HG02885 (cell line): Measurements from ENCODE around the gene FGFBP2.
"Not testable (repeated sequence)": the region's sequence is repeated elsewhere in the genome, so short reads cannot be mapped to it uniquely, and the experiment has no call there.

Source experiments
- ATAC-seq: cut with Tn5 transposase; IDR thresholded peaks from one replicate; pipeline ENCODE4 v1.9.1; 2021; ENCODE audit warnings: mild to moderate bottlenecking; ENCODE audit not compliant: unreplicated experiment, poor library complexity

Gene FGFBP2

GRCh38 chr4:15935504-15936402 lies 27.2 kb downstream of the FGFBP2 start:
- no peak for ATAC-seq

DNA sequence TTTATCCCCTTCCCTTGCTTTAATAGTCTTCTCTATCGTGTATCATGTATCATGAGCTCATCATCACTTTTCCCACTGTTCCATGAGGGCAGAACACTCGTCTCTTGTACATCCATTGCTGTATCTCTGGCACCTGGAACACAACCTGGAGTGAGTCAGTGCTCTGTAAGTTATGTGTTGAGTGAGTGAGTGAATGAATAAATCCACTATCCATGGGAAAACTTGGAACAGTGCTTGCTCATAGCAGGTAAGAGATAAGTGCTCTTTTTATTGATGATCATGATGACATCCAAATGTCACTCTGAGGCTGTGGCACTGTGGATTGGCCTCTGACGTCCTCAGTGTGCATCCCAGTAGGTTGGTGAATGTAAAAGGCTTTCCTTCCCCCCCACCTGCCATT lies 28.7 kb downstream of the FGFBP2 start:
- no peak for ATAC-seq

GRCh38 chr4:15931451-15932210 lies 31.3 kb downstream of the FGFBP2 start:
- no peak for ATAC-seq

DNA sequence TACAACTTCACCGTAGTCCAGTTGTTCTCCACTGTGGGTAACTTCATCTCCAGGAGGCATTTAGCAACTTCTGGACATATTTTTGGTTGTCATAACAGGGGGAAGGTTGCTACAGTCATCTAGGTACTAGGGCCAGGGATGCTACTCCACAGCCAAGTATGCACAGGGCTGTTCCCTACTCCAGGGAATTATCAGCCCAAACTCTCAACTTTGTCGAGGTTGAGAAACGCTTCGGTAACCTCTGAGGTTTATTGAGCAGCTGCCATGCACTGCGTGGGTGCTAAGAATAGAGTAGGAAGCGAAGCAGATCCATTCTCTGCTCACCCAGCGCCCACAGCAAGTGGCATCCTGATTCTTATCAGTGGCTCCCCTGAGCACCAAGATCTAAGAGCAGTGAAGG lies 32.7 kb downstream of the FGFBP2 start:
- ATAC-seq = no peak

DNA sequence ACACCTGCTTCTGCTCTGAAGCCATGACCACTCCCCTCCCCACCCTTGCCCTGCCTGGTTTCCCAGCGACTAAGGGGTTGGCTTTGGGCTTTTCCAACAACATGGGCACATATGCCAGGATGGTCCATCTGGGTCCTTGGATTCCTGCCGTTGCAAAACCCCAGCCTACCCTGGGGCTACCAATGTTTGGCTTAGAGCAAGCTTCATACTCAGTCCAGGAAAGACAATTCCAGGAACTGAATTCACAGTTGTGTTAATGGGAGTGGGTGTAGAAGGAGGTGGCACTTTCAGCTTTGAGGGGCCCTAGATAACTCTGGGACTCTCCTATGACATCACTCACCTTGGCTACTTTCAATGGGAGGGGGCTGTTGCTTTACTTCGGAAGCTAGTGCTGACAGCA lies 33.4 kb downstream of the FGFBP2 start:
- ATAC-seq = no peak

DNA sequence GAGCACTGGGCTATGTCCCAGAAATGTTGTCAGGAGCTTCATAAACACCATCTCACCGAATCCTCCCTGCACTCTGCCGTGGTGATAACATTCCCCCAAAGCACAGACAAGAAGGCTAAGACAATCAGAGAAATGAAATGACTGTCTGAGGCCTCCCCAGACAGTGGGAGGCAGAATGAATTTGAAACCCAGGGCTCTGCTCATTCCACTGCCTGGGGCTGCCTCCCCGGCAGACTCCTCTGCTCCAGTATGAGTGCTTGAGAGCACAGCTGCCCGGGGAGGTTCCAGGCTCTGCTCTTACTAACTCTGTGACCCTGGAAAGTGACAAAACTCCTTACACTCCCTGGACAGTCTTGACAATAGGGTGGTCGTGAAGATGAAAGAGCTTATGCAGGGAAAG lies 34.1 kb downstream of the FGFBP2 start:
- no peak for ATAC-seq

- ATAC-seq = no peak
These were observed 36.5 kb downstream of the FGFBP2 start for GRCh38 chr4:15926486-15926885.

DNA sequence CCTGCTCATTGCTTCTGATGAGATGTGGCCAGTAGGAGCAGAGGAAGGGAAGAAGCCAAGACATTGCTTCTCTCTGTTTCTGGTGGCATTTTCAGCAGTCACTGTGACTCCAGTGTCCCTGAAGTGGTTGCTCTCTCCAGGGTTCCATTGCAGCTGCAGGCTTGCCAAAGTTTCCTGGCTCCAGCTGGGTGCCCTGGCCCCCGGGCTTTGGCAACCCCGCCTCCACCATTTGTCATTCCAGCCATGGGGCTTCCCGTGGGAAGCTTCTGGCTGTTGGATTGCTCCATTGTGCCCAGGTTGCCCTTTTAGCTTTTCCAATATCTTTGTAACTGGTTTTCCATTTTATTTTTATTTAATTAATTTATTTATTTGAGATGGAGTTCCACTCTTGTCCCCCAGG lies 37.1 kb downstream of the FGFBP2 start:
- ATAC-seq = no peak

DNA sequence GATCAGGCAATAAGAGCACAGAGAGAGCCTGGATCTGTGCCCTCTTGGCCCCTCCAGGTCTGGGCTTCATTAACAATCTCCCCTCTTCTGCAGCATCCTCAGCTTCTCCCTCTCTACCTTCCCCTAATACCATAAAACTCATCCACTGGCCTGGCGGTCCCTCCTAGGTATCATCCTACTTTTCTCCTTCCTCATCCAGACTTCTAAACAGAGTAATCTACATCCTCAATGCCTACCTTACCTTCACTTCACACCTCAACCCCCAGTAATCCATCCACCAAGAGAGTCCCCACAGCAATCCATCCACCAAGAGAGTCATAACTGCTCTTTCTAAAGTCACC lies 41.4 kb downstream of the FGFBP2 start:
- ATAC-seq = no peak

- ATAC-seq = no peak
These were observed 42.0 kb downstream of the FGFBP2 start for GRCh38 chr4:15920723-15921591.

- ATAC-seq = no peak
These were observed 44.4 kb downstream of the FGFBP2 start for GRCh38 chr4:15918484-15919129.

DNA sequence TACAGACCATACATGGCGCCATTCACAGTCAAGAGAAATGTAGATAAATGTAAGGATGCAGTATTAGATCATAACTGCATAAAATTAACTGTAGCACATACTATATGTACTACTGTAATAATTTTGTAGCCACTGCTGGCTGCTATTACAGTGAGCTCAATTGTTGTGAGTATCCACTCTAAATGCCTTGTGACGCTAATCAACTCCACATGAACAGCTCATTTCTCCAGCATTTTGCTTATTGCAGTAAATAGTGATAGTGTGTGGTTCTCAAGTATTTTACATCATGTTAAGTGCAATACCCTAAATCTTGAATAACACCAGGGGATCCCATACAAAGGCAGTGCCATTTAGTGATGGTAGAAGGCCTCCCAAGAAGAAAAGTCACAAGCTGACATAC lies 45.7 kb downstream of the FGFBP2 start:
- no peak for ATAC-seq

GRCh38 chr4:15916358-15916757 lies 46.6 kb downstream of the FGFBP2 start:
- not testable (repeated sequence) for ATAC-seq

DNA sequence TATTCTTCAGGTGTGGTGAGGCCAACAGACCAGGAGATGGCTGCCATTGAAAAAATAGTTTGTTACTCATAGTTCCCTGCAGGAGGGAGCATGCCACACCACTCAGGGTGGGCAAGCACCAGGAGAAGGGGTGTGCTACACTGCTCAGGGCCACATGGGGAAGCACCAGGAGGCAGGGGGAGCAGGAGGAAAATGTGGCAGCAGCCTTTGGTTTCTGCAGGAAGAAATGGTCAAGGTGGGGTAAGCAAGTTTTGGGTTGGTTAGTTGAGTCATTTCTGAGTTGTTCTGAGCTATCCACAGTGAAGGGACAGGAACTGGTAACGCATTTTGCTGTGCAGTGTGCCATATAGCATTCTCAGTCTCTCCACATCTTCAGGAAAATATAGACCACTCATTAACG lies 48.2 kb downstream of the FGFBP2 start:
- ATAC-seq = no peak

DNA sequence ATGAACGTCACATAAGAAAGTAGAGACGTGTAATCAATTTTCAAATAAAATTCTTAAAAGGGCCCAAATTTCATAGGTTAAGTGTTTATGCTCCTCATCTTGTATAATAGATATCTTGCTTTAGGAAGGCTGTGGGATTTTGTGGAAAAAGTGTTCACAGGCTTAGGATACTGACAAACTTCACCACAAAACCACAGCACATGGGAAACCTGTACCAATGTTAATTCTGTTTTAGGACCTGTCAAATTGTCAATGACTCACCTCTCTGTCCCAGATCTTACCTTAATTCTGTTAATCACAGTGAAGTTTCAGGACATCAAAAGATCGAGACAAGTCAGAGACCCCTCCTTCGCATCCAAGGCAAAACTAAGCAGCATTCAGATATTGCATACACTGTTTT lies 48.7 kb downstream of the FGFBP2 start:
- no peak for ATAC-seq

- ATAC-seq = no peak
These were observed 49.4 kb downstream of the FGFBP2 start for GRCh38 chr4:15913631-15913970.

DNA sequence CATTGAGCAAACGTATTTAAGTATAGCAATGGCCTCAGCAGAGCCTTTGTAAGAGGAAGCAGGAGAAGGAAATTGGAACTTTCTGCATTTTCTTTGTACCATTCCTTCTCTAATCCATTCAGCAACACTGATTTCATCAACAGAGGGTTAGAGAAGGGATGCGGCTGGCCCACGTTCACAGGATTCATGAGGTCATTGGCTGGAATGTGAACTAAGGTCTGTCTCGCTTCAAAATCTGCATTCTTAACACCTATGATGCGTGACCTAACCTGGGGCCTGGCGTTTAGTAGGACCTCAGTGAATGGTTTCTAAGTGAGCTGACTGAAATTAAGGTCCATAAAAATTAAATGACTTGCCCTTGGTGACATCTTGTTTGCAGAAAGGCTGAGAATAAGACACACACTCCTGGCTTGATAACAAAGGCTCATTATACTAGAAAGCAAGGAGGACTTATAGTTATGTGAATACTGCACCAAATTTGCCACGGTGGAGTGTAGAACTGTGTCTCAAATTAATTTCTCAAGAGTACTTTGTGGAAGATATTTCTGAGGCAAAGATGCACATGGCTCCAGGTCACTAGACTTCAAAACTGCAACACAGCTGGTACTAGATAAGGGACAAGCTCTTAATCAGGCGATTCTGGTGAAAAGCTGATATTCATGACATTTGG lies 49.9 kb downstream of the FGFBP2 start:
- no peak for ATAC-seq

DNA sequence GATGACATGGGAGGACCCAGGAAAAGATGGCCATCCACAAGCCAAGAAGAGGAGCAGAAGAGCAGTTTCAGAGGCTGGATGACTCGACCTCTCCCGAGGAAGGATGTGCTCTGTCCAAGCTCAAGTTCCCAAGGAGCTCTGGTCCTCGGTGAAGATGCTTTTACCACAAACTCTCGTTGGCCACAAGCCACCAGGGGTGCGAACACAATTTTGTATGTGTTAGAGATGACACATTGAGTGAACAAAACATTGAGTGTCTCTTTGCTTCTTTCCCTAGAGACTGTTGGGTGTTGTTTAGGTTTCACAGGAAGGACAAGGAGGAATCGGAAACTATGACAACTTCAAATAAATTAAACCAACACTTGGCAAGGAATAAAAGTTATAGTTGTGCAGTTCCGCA lies 50.7 kb downstream of the FGFBP2 start:
- no peak for ATAC-seq
